IMR-90 (cell line): ENCODE measurements around the gene TCF7L2.

Source experiments
- BHLHE40 ChIP-seq: fragments of 150-350 bp; IDR thresholded peaks from 2 replicates; pipeline ENCODE4 v1.6.1; 2016; ENCODE audit warnings: mild to moderate bottlenecking, low read depth, low read length
- CEBPB ChIP-seq: IDR thresholded peaks from 2 replicates; pipeline ENCODE4 v1.6.1; 2012; ENCODE audit warnings: low read depth, low read length, improper control_type of control experiment
- MAFK ChIP-seq: IDR thresholded peaks from 2 replicates; pipeline ENCODE4 v1.6.1; 2012; ENCODE audit warnings: low read depth, low read length, improper control_type of control experiment
- MAZ ChIP-seq: IDR thresholded peaks from 2 replicates; pipeline ENCODE4 v1.6.1; 2012; ENCODE audit warnings: low read depth, mild to moderate bottlenecking, low read length, improper control_type of control experiment, moderate library complexity, borderline replicate concordance
- POLR2A ChIP-seq: IDR thresholded peaks from 2 replicates; pipeline ENCODE4 v1.6.1; 2012; ENCODE audit warnings: mild to moderate bottlenecking, low read depth, low read length
- RAD21 ChIP-seq: IDR thresholded peaks from 2 replicates; pipeline ENCODE4 v1.6.1; 2012; ENCODE audit warnings: low read length, improper control_type of control experiment
- RCOR1 ChIP-seq: IDR thresholded peaks from 2 replicates; pipeline ENCODE4 v1.6.1; 2012; ENCODE audit warnings: mild to moderate bottlenecking, low read length, improper control_type of control experiment; ENCODE audit not compliant: insufficient replicate concordance
- RFX5 ChIP-seq: IDR thresholded peaks from 2 replicates; pipeline ENCODE4 v1.8.0; 2012; ENCODE audit warnings: low read depth, mild to moderate bottlenecking, low read length, moderate library complexity
- USF2 ChIP-seq: fragments of 150-350 bp; IDR thresholded peaks from 2 replicates; pipeline ENCODE4 v1.6.1; 2017; ENCODE audit warnings: mild to moderate bottlenecking, antibody characterized with exemption, low read length, low read depth
- TF ChIP-seq, protein P1 (sequence below): conservative IDR thresholded peaks from 2 replicates; pipeline ENCODE4 v1.5.1; 2012; ENCODE audit warnings: mild to moderate bottlenecking, low read depth, low read length, improper control_type of control experiment

DNA sequence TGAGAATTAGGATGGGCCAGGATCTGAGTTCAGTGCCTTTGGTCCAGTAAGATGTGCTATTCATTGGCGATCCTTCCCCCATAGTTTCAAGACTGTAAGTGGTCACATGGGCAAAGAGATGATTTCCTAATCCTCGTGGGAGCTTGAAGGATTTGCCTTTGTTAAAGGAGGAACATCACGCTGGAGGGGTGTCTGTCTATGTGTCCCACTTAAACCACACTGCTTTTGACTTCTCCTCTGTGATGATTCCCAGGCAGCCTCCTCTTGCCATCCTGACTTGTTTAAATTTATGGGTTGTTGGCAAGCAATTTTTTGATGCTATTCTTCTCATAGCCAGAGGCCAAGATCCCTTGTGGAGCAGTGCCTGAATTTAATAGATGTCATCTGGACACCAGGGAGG lies 154.0 kb downstream of the TCF7L2 start:
- TF ChIP-seq, protein P1, sequence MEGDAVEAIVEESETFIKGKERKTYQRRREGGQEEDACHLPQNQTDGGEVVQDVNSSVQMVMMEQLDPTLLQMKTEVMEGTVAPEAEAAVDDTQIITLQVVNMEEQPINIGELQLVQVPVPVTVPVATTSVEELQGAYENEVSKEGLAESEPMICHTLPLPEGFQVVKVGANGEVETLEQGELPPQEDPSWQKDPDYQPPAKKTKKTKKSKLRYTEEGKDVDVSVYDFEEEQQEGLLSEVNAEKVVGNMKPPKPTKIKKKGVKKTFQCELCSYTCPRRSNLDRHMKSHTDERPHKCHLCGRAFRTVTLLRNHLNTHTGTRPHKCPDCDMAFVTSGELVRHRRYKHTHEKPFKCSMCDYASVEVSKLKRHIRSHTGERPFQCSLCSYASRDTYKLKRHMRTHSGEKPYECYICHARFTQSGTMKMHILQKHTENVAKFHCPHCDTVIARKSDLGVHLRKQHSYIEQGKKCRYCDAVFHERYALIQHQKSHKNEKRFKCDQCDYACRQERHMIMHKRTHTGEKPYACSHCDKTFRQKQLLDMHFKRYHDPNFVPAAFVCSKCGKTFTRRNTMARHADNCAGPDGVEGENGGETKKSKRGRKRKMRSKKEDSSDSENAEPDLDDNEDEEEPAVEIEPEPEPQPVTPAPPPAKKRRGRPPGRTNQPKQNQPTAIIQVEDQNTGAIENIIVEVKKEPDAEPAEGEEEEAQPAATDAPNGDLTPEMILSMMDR, result no peak
- TF ChIP-seq POLR2A (no peak), RCOR1 (no peak), RFX5 (no peak), MAFK (no peak), RAD21 (no peak), BHLHE40 (no peak), USF2 (no peak; the same call in 1 of the 2 replicates), MAZ (no peak), CEBPB (no peak)
